Brain pericyte (primary cell): ENCODE measurements around the gene ERV3-1.
"Not testable (repeated sequence)": the region's sequence is repeated elsewhere in the genome, so short reads cannot be mapped to it uniquely, and the experiment has no call there.

Source experiments
- DNase-seq: peaks from one replicate; pipeline ENCODE4 v3.0.0-alpha.2; 2012; ENCODE audit warnings: low read depth, low spot score

The ERV3-1 gene

GRCh38 chr7:64944667-64945502 lies 61.6 kb downstream of the ERV3-1 start:
- DNase-seq, result not testable (repeated sequence)
